Psoas muscle (tissue), 8 donors: ENCODE measurements around the gene DHX38. TPM values are rescaled to one million over a fixed set of nuclear protein-coding genes. Genes with fewer than 3 reads are reported as not detected.

Experiments used
- ATAC-seq, 4 donors: fragments of 200-7000 bp; cut with Tn5 transposase; one replicate each; pipeline ENCODE4 v1.9.1; 2020; ENCODE audit warnings: moderate library complexity in 3 of 4, mild to moderate bottlenecking in 2 of 4
- DNase-seq, 2 donors: peaks; one replicate each; pipeline ENCODE4 v3.0.0-alpha.2; 2020
- H3K27ac ChIP-seq: fragments of 200-600 bp; one replicate; pipeline ENCODE4 v1.8.0; 2022
- H3K27me3 ChIP-seq, 3 donors: fragments of 200-600 bp in 1 of 3; one replicate each; pipeline versions ENCODE4 v1.6.1 to v1.8.0; 2013 to 2022; ENCODE audit warnings: low read length in 2 of 3, mild to moderate bottlenecking in 2 of 3, moderate library complexity in 1 of 3; ENCODE audit not compliant: insufficient read depth in 3 of 3
- H3K36me3 ChIP-seq, 2 donors: fragments of 200-600 bp in 1 of 2; one replicate each; pipeline versions ENCODE4 v1.6.1 to v1.8.0; 2013 to 2022; ENCODE audit warnings: low read depth in 1 of 2, mild to moderate bottlenecking in 1 of 2, moderate library complexity in 1 of 2; ENCODE audit not compliant: insufficient read depth in 1 of 2
- H3K4me1 ChIP-seq: fragments of 200-600 bp; one replicate; pipeline ENCODE4 v1.8.0; 2022
- H3K4me3 ChIP-seq: fragments of 200-600 bp; one replicate; pipeline ENCODE4 v1.8.0; 2022; ENCODE audit warnings: mild to moderate bottlenecking
- H3K9me3 ChIP-seq: fragments of 200-600 bp; one replicate; pipeline ENCODE4 v1.8.0; 2022
- CTCF ChIP-seq: fragments of 200-600 bp; IDR thresholded peaks from one replicate; pipeline ENCODE4 v1.8.0; 2022; ENCODE audit warnings: antibody characterized with exemption
- WGBS, 3 donors: extraction: QIAGEN DNeasy Blood & Tissue Kit; methylation state at CpG; one replicate each; pipeline versions ENCODE4 v1.1.6 to v1.1.7; 2013; 5-methylcytosine and 5-hydroxymethylcytosine counted together
- intact Hi-C, 2 donors: fragments of 100-400 bp; cut with DNase I; formaldehyde crosslinking; loops; one replicate each; pipeline versions ENCODE4 v1.11.0 to v1.14.2; 2022
- polyA plus RNA-seq, 3 donors: library from polyadenylated mRNA; stranded (reverse); fragments of 200-250 nt; gene quantifications; one replicate each; pipeline ENCODE4 v1.2.3, GENCODE V29; 2013
- total RNA-seq, 4 donors: library from RNA; stranded (reverse); fragmentation: NEBNext Ultra II Directional in 2 of 4; extraction: Animal tissue kit (Norgen Biotek cat#: 25700) in 2 of 4; gene quantifications; one replicate each; pipeline versions ENCODE4 v1.2.1 to v1.2.4, GENCODE V29; 2021 to 2023
- donor health status: healthy with polysubstance abuse.
- donor health status: DM: no; HTN: no; CAD: no; lungs with moderate emphysema.
- donor health status: Bipolar disorder and iron deficiency.
- donor health status: healthy.
- donor health status: DM: yes; HTN: yes; CAD: no.
- donor health status: DM: no; HTN: no; CAD: no.
- donor health status: DM: no; HTN: no; CAD: no.
- donor health status: DM: yes; HTN: yes; CAD: no.

DHX38 gene
- total and polyA plus RNA-seq, 7 donors, result 32.8 to 71.9 (median 54.2) TPM

- no peaks in the 10 kb centered on the region for H3K9me3 ChIP-seq
- H3K27me3 ChIP-seq, result no peaks in the 10 kb centered on the region
- H3K27ac ChIP-seq, result no peak overlapping the region
- WGBS, 3 donors, result 98 to 99% (median 99%) methylated on average over 10 of the region's 10 CpGs
- intact Hi-C loops, result no loop called here
- ATAC-seq (no peak), DNase-seq (no peak)
- TF ChIP-seq CTCF, result no peak
- no peaks in the 10 kb centered on the region for H3K4me1 ChIP-seq
- H3K36me3 ChIP-seq, result peaks cover 24 to 52% of the 10 kb centered on the region in 2 donors
- H3K4me3 ChIP-seq, result no peak overlapping the region
Observed at GRCh38 chr16:72084445-72084844, 9.2 kb upstream of the DHX38 start.

- intact Hi-C loops, result no loop called here
- no peak for TF ChIP-seq CTCF
- Histone ChIP-seq H3K36me3 (peaks cover 28 to 57% of the 10 kb centered on the region in 2 donors), H3K4me3 (no peak overlapping the region), H3K27me3 (no peaks in the 10 kb centered on the region), H3K4me1 (no peaks in the 10 kb centered on the region), H3K9me3 (no peaks in the 10 kb centered on the region), H3K27ac (no peak overlapping the region)
- ATAC-seq (no peak), DNase-seq (no peak)
- 90 to 98% (median 97%) methylated on average over 2 of the region's 2 CpGs for WGBS, 3 donors
Observed at GRCh38 chr16:72085002-72085401, 8.6 kb upstream of the DHX38 start.

GRCh38 chr16:72091217-72091616 lies 2.4 kb upstream of the DHX38 start:
- Histone ChIP-seq H3K9me3 (no peaks in the 10 kb centered on the region), H3K27me3 (no peaks in the 10 kb centered on the region), H3K4me3 (no peak overlapping the region), H3K27ac (no peak overlapping the region), H3K4me1 (peaks cover 21% of the 10 kb centered on the region), H3K36me3 (peaks cover 18 to 53% of the 10 kb centered on the region in 2 donors)
- DNase-seq (no peak), ATAC-seq (no peak)
- intact Hi-C loops, result loop anchor here in 1 of 2 donors (5.0 to 10.0 kb wide), 2 partner anchors 79 to 236 kb away; no protein-coding TSS in a partner anchor
- WGBS, 3 donors, result 78 to 92% (median 82%) methylated on average over 2 to 3 of the region's 3 CpGs
- TF ChIP-seq CTCF, result no peak

- Histone ChIP-seq H3K27ac (peak overlapping the region; percentile 86), H3K4me3 (peak overlapping the region; percentile 89), H3K27me3 (no peaks in the 10 kb centered on the region), H3K9me3 (no peaks in the 10 kb centered on the region), H3K36me3 (peaks cover 16 to 54% of the 10 kb centered on the region in 2 donors), H3K4me1 (peaks cover 21% of the 10 kb centered on the region)
- ATAC-seq (peak; percentile 44 to 62 (median 48)), DNase-seq (no peak)
- WGBS, 3 donors, result 1% methylated on average over 22 of the region's 22 CpGs
- intact Hi-C loops, result loop anchor here (2.0 to 10.0 kb wide), 3 partner anchors 81 to 238 kb away; partner anchors contain the start of gene DHODH (in 1 of the 2)
- no peak for TF ChIP-seq CTCF
Observed at GRCh38 chr16:72092832-72093447, 707 bp upstream of the DHX38 start.

GRCh38 chr16:72094266-72094610 lies 591 bp downstream of the DHX38 start:
- Histone ChIP-seq H3K9me3 (no peaks in the 10 kb centered on the region), H3K27ac (peak overlapping the region; percentile 86), H3K4me3 (peak overlapping the region; percentile 89), H3K27me3 (no peaks in the 10 kb centered on the region), H3K4me1 (peaks cover 21% of the 10 kb centered on the region), H3K36me3 (peaks cover 18 to 54% of the 10 kb centered on the region in 2 donors)
- TF ChIP-seq CTCF, result no peak
- 1 to 2% (median 2%) methylated on average over 11 of the region's 11 CpGs for WGBS, 3 donors
- DNase-seq (no peak), ATAC-seq (peak; percentile 7 to 32 (median 12))
- intact Hi-C loops, result loop anchor here in 1 of 2 donors (5.0 to 10.0 kb wide), 2 partner anchors 82 to 239 kb away; no protein-coding TSS in a partner anchor
